ENCODE results near the gene MAPK8IP3. TPM values are rescaled to one million over a fixed set of nuclear protein-coding genes. Genes with fewer than 3 reads are reported as not detected.

MAPK8IP3 gene
- total RNA-seq, 1 experiment from 2014 or later: 72.3 TPM

- TF ChIP-seq AR (CRISPR knock-in tag; IDR thresholded peaks at IDR 0.05): no peak
Observed at GRCh38 chr16:1818873-1819525, 113.0 kb downstream of the MAPK8IP3 start (continued).

- peak overlapping the region; percentile 65; the same call in 1 of the 2 replicates for H3K27ac Mint-ChIP-seq
- no peak for DNase-seq (ENCODE audit: low spot score)
- H3K36me3 Mint-ChIP-seq: peaks cover 6% of the 10 kb centered on the region
- no peaks in the 10 kb centered on the region for H3K27me3 Mint-ChIP-seq (ENCODE audit: low read depth)
- no peak for TF ChIP-seq GTF2I (CRISPR knock-in tag; conservative IDR thresholded peaks at IDR 0.05)
- TF ChIP-seq ETV6 (CRISPR knock-in tag; IDR thresholded peaks at IDR 0.05): no peak
- TF ChIP-seq ZSCAN18 (CRISPR knock-in tag; IDR thresholded peaks at IDR 0.05): no peak
- TF ChIP-seq ZBTB43 (CRISPR knock-in tag; IDR thresholded peaks at IDR 0.05): no peak
- TF ChIP-seq E2F4 (CRISPR knock-in tag; IDR thresholded peaks at IDR 0.05; ENCODE audit: borderline replicate concordance, low read depth): no peak
- no peak for TF ChIP-seq NFE2L1 (CRISPR knock-in tag; IDR thresholded peaks at IDR 0.05)
- no peak for TF ChIP-seq TP53 (CRISPR knock-in tag; IDR thresholded peaks at IDR 0.05)
- TF ChIP-seq FOXJ3 (CRISPR knock-in tag; IDR thresholded peaks at IDR 0.05; ENCODE audit: borderline replicate concordance): no peak
- TF ChIP-seq NR3C1 (CRISPR knock-in tag; conservative IDR thresholded peaks at IDR 0.05; ENCODE audit: low read depth): no peak
- no peak for TF ChIP-seq SP1 (CRISPR knock-in tag; conservative IDR thresholded peaks at IDR 0.05)
- no peak for TF ChIP-seq STAT6 (CRISPR knock-in tag; conservative IDR thresholded peaks at IDR 0.05; ENCODE audit: low read depth)
- TF ChIP-seq ZNF281 (CRISPR knock-in tag; IDR thresholded peaks at IDR 0.05): no peak
- TF ChIP-seq MLX (CRISPR knock-in tag; IDR thresholded peaks at IDR 0.05): no peak
- TF ChIP-seq IRF1 (CRISPR knock-in tag; IDR thresholded peaks at IDR 0.05): no peak
- TF ChIP-seq ZMAT4 (CRISPR knock-in tag; IDR thresholded peaks at IDR 0.05): no peak
- 0 out of 2 replicates have a peak, but pooled peaks cover 4% of the 10 kb centered on the region for H3K4me1 Mint-ChIP-seq
- H3K4me3 Mint-ChIP-seq: no peak overlapping the region
- ChIA-PET CTCF (no interaction called here), POLR2A (no interaction called here)
- no peak for ATAC-seq
- H3K9me3 Mint-ChIP-seq: no peaks in the 10 kb centered on the region
Observed at GRCh38 chr16:1819611-1820010, 113.6 kb downstream of the MAPK8IP3 start.
